Lower leg skin (tissue), 4 donors: ENCODE data around the gene NECTIN1. TPM values are rescaled to one million over a fixed set of nuclear protein-coding genes. Genes with fewer than 3 reads are reported as not detected.

Experiments used
- DNase-seq, 2 donors: peaks; one replicate each; pipeline ENCODE4 v3.0.0-alpha.2; 2019; ENCODE audit warnings: low spot score in 2 of 2
- H3K4me3 ChIP-seq: fragments of 200-600 bp; sonication (generic); 2 replicates; pipeline ENCODE4 v1.5.1; 2017; ENCODE audit warnings: mild to moderate bottlenecking, low read depth; ENCODE audit not compliant: poor library complexity, severe bottlenecking
- POLR2A ChIP-seq, 2 donors: fragments of 450-650 bp; IDR thresholded peaks; one replicate each; pipeline ENCODE4 v1.6.1; 2016 to 2017; ENCODE audit warnings: antibody characterized with exemption in 2 of 2, mild to moderate bottlenecking in 1 of 2, moderate library complexity in 1 of 2
- WGBS, 2 donors: methylation state at CpG; one replicate each; pipeline ENCODE4 v1.1.5; 2018; 5-methylcytosine and 5-hydroxymethylcytosine counted together
- intact Hi-C: fragments of 100-400 bp; cut with DNase I; formaldehyde crosslinking; loops from one replicate; pipeline ENCODE4 v1.15.0; 2023; ENCODE audit warnings: low total_unique reads
- total RNA-seq, 4 donors: library from RNA; depleted of rRNA; stranded (reverse); fragments of >200 nt; gene quantifications; one replicate each; pipeline ENCODE4 v1.1.0, GENCODE V29; 2016
- TF ChIP-seq, protein P1 (sequence below), 3 donors: fragments of 450-650 bp; IDR thresholded peaks; one replicate each; pipeline ENCODE4 v1.5.1; 2016; ENCODE audit warnings: antibody characterized with exemption in 3 of 3, mild to moderate bottlenecking in 3 of 3, moderate library complexity in 2 of 3

Gene NECTIN1
- total RNA-seq, 4 donors from 2014 or later: 111 to 142 (median 130) TPM

DNA sequence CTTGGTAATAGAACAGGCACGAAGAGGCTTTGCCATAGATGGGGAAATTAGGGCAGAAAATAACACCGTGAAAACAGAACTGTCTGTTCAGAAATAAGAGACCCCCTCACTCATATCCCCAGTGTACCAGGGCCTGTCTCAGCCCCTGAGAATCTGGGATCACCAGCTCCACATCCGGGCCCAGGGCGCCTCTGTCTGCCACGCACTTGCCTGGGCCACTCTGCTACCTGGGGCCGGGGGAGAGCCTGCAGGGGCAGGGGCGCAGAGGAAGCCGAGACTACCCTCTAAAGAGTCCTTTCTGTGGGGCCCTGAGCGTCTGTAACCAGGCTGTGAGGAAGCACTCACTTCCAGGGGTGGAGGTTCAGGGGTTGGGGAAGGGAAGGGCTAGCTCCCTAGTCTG lies 19.8 kb downstream of the NECTIN1 start:
- no peak for TF ChIP-seq POLR2A (IDR thresholded peaks at IDR 0.05)
- TF ChIP-seq, protein P1, sequence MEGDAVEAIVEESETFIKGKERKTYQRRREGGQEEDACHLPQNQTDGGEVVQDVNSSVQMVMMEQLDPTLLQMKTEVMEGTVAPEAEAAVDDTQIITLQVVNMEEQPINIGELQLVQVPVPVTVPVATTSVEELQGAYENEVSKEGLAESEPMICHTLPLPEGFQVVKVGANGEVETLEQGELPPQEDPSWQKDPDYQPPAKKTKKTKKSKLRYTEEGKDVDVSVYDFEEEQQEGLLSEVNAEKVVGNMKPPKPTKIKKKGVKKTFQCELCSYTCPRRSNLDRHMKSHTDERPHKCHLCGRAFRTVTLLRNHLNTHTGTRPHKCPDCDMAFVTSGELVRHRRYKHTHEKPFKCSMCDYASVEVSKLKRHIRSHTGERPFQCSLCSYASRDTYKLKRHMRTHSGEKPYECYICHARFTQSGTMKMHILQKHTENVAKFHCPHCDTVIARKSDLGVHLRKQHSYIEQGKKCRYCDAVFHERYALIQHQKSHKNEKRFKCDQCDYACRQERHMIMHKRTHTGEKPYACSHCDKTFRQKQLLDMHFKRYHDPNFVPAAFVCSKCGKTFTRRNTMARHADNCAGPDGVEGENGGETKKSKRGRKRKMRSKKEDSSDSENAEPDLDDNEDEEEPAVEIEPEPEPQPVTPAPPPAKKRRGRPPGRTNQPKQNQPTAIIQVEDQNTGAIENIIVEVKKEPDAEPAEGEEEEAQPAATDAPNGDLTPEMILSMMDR (IDR thresholded peaks at IDR 0.05): no peak
- no peak overlapping the region for H3K4me3 ChIP-seq
- intact Hi-C loops: no loop called here
- WGBS, 2 donors: 77 to 83% methylated on average over 9 of the region's 9 CpGs
- no peak for DNase-seq

GRCh38 chr11:119708384-119708783 lies 20.6 kb downstream of the NECTIN1 start:
- intact Hi-C loops: no loop called here
- 76% methylated on average over 9 of the region's 9 CpGs for WGBS, 2 donors
- no peak for DNase-seq
- TF ChIP-seq, protein P1 (IDR thresholded peaks at IDR 0.05): no peak
- TF ChIP-seq POLR2A (IDR thresholded peaks at IDR 0.05): no peak
- no peak overlapping the region for H3K4me3 ChIP-seq

GRCh38 chr11:119706887-119707286 lies 22.1 kb downstream of the NECTIN1 start:
- intact Hi-C loops: no loop called here
- 81 to 82% methylated on average over 2 of the region's 2 CpGs for WGBS, 2 donors

DNA sequence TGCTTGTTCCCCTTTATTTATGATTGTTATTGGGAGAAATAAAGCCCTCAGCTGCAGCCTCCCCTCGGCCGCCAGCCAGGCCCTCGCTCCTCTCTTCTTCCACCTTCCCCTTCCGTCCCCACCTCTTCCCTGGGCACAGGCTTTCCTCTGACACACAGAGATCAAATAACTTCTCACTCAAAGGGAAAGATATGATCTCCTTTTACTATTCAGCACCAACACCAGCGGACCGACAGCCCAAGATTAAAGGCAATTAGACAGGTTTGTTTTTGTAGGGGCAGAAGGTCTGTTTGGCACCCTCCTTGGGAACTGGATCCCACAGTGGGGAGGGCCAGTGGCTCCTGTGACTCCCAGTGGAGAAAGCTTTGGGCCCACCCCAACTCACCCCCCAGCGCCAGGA lies 23.0 kb downstream of the NECTIN1 start:
- no peak overlapping the region for H3K4me3 ChIP-seq
- intact Hi-C loops: no loop called here
- WGBS, 2 donors: 46 to 60% methylated on average over 7 of the region's 7 CpGs
- TF ChIP-seq, protein P1 (IDR thresholded peaks at IDR 0.05): no peak
- TF ChIP-seq POLR2A (IDR thresholded peaks at IDR 0.05): no peak
- no peak for DNase-seq

More at GRCh38 chr11:119706887-119707286, 22.1 kb downstream of the NECTIN1 start:
- no peak for DNase-seq
- TF ChIP-seq POLR2A (IDR thresholded peaks at IDR 0.05): no peak
- TF ChIP-seq, protein P1 (IDR thresholded peaks at IDR 0.05): no peak
- no peak overlapping the region for H3K4me3 ChIP-seq

- H3K4me3 ChIP-seq: no peak overlapping the region
- TF ChIP-seq POLR2A (IDR thresholded peaks at IDR 0.05): no peak
- TF ChIP-seq, protein P1 (IDR thresholded peaks at IDR 0.05): no peak
- DNase-seq: no peak
- WGBS, 2 donors: 94% methylated on average over 9 of the region's 9 CpGs
- intact Hi-C loops: no loop called here
Observed at GRCh38 chr11:119705362-119705761, 23.6 kb downstream of the NECTIN1 start.

GRCh38 chr11:119704849-119705248 lies 24.2 kb downstream of the NECTIN1 start:
- WGBS, 2 donors: 72 to 81% methylated on average over 2 of the region's 2 CpGs
- DNase-seq: no peak
- H3K4me3 ChIP-seq: no peak overlapping the region
- intact Hi-C loops: no loop called here
- TF ChIP-seq POLR2A (IDR thresholded peaks at IDR 0.05): no peak
- TF ChIP-seq, protein P1 (IDR thresholded peaks at IDR 0.05): no peak
